GM20431 (cell line): ENCODE measurements around the gene KDM4C.
"Not testable (repeated sequence)": the region's sequence is repeated elsewhere in the genome, so short reads cannot be mapped to it uniquely, and the experiment has no call there.

Experiments
- in situ Hi-C: fragments of 300-500 bp; cut with MseI, MboI; formaldehyde crosslinking; loops from one replicate; pipeline ENCODE4 v1.15.0; 2020; ENCODE audit warnings: low sequenced_read_pairs; ENCODE audit not compliant: unreplicated experiment

KDM4C gene

DNA sequence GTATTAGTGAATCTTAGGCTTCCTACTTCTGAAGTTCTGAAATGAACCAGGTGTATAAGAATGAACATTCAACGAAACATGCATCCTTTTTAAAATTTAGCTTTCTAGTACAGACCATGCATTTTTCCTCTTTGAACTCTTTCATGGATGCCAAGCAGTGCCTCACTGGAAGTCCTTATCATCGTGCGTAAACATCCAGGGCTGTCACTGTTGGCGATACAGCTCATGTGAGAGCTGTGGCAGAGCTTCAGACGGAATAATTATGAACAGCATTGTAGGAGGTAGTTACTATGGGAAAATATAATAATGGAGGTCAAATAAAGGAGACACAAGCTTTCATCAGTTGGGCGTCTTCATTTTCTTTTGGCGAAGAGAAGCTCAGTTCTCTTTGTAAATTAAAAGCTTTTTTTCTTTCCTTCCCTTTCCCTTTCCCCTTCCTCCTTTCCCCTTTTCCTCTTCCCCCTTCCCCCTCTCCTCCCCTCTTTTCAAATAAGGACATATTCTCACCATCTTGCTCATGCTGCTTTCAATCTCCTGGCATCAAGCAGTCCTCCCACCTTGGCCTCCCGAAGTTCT is 167.3 kb downstream of the KDM4C start:
- in situ Hi-C loops: no loop called here

GRCh38 chr9:6925836-6926235 is 168.1 kb downstream of the KDM4C start:
- in situ Hi-C loops: no loop called here

DNA sequence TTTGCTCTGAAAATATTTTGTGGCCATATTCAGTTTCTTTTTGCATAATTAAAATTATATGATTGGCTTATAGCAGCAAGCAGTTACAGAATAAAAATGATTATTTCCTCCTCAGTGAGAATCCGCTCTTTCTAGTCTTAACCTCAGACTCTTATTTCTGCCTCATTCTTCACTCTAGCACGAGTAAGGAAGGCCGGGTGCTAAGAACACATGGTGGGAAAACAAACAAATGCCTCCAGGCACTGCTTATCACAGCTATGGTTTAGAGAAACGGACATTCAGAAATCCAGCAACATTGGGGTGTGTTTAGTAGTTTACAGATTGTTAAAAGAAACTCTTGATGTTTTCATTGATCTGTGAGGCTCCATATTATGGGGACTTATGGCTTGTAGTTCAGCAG is 168.7 kb downstream of the KDM4C start:
- in situ Hi-C loops: no loop called here

DNA sequence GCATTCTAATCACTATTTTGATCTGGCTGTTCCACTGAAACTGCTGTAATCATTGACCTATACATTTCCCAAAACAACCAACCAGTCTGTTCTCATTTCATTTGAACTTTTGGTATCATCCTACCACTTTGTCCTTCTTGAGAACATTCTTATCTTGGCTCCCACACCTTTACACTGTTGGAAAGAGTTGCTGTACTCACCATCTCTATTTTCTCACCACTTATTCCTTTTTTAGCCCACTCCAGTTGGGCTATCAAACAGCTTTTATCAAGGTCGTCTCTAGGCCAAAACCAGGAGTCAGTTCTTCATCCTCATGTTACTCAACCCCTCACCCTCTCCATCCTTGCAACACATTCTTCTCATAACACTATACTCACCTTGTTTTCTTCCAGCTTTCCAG is 170.1 kb downstream of the KDM4C start:
- in situ Hi-C loops: no loop called here

DNA sequence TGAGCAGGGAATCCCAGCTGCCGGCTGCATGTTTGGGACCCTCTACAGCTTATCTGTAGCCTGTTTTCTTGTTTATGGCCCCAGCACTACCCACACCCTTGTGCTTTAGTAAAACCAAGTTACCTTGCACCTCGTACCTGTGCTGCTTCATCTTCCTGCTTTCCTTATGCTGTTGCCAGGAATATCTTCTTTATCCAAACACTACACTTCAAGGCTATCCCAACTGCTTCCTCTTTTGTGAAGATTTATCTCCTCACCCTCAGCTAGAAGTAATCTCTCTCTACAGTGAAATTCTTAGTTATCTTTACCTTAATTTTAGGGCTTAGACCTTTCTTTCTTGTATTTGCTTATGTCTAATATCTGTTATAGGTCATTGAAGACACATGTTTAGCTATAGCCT is 171.1 kb downstream of the KDM4C start:
- in situ Hi-C loops: no loop called here

- in situ Hi-C loops: no loop called here
Measured at GRCh38 chr9:6929441-6930215, 171.9 kb downstream of the KDM4C start.

GRCh38 chr9:6930827-6931226 is 173.1 kb downstream of the KDM4C start:
- in situ Hi-C loops: no loop called here

GRCh38 chr9:6931913-6932312 is 174.1 kb downstream of the KDM4C start:
- in situ Hi-C loops: no loop called here

DNA sequence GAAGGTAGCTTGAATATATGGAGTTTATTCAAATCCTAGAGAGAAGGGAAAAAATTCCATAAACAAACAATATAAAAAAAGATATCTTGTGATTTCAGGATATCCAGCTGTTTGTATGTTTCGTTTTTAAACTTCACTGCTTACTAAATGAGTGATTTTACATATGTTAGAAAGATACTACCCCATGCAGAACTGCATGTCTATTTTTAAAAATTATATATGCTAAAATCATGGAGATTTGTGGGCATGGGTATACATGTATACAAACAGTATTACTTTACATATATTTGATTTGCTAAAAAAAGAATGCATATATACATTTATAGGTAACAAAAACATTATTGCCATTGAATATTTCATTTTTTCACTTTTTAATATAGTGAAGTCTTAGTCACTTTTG is 178.3 kb downstream of the KDM4C start:
- in situ Hi-C loops: no loop called here

DNA sequence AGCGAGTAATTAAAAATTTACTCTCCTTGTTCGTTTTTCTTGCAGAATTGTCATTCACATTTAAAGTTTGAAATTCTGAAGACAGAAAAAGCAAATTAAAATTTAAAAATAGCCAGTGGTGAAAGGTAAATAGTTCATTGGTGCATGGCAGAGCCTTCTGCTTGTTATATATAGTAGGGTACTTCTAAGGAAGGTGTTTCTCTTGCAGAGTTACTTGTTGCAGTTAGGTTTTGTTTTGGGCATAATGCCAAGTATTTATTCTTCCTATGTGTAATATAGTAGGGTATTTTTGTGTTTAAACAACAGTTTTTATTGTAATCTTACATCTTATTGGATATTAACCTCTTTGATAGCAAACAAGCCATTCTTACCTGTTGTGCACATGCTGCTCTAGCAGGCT is 179.4 kb downstream of the KDM4C start:
- in situ Hi-C loops: no loop called here

- in situ Hi-C loops: no loop called here
Measured at GRCh38 chr9:6938447-6938846, 180.7 kb downstream of the KDM4C start.

GRCh38 chr9:6938873-6939272 is 181.1 kb downstream of the KDM4C start:
- in situ Hi-C loops: no loop called here

DNA sequence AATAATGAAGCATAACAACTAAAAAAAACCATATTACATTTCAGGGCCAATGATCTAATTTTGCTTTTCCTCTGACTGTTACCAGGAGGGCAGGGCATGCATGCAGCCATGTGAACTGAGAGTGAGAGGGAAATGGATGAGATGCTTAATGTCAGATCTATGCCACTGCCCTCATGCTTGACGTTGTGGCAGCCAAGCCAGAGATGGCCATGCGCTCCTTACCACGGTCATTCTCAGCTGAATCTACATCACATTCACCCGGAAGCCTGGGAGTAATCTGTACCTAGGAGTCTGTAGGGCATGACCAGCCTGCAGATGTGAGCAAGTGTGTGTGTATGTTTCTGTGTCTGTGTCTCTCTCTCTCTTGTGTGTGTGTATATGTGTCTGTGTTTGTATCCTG is 183.7 kb downstream of the KDM4C start:
- in situ Hi-C loops: no loop called here

GRCh38 chr9:6942406-6942805 is 184.6 kb downstream of the KDM4C start:
- in situ Hi-C loops: no loop called here

DNA sequence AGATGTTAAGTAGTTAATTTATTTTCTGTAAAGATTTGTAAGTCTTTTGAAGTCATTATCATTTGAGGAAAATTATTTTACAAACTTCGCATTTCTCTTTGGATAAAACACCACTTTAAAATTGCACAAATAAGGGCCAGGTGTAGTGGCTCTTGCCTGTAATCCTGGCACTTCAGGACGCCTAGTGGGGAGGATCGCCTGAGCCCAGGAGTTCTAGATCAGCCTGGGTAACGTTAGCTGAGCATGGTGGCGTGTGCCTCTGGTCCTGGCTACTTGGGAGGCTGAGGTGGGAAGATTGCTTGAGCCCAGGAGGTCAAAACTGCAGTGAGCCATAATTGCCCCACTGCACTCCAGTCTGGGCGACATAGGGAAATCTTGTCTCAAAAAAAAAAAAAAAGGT is 185.5 kb downstream of the KDM4C start:
- in situ Hi-C loops: no loop called here

DNA sequence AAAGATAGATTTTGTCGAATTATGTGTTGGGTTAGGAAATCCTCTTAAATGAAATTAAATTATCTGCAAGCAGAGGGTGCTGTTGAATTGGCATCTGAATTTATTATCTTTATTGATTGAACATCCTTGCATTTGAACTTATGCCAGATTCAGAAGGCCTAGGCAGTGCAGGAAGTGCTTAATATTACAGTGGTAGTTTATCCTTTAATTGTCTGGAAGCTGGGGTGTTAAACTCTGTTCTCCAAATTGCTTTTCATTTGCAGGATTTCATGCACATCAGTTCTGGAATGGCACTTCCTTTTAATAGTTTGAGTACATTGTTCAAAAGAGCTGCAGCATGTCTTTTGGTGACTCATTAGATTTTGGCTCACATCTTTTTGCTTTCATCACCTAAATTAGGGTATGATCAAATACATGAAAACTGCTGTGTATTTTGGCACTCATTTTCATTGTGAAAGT is 186.3 kb downstream of the KDM4C start:
- in situ Hi-C loops: no loop called here

DNA sequence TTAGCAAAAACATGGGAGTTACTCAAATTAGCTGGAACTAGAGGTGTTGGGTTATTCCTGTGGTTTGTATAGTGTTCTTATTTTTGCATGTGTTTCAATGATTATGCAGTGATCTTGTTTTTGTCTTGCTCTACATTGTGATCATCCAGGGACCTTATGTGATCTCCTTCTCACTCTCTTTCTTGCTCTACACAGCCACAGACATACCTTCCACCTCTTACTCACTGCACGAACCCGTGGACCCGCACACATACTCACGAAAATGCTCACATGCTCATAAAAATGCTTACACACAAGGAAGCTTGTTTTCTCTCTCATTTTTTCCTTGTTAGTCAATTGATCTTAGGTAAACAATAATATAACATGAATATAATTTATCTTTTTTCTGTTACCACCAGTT is 187.1 kb downstream of the KDM4C start:
- in situ Hi-C loops: no loop called here

- in situ Hi-C loops: no loop called here
Measured at GRCh38 chr9:6945816-6946215, 188.0 kb downstream of the KDM4C start.

GRCh38 chr9:6946583-6947166 is 188.9 kb downstream of the KDM4C start:
- in situ Hi-C loops: no loop called here

- in situ Hi-C loops: not testable (repeated sequence)
Measured at GRCh38 chr9:6948921-6949320, 191.1 kb downstream of the KDM4C start.

DNA sequence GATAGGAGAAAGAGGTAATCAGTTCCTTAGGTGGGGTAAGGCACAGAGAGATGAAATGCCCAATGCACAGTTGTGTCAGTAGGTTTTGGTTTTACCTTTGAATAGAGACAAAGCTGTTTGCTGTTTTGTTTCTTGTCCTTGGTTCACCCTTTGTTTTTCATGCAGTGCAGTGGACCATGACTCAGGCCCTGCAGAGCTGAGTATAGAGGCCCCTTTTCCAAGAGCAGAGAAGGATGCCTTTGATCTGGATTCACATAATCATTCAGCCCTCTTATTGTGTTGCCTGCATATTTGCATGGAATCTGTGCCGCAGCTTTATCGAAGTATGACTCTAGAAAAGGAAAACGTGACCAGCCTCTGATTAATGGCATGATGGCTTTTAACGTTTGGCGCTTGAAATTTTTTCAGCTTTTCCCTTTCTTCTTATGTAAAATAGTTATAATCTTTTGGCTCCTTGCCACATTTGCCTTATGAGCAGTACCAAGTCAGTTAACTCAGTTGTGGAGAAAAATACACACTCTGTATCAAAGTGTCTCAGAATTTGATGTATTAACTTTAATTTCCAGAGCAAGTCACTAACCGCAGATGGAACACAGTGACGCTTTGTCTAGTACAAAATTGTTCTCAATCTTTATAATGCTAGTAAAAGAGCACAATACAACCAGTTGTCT is 197.6 kb downstream of the KDM4C start:
- in situ Hi-C loops: no loop called here
